HG03460 (cell line): ENCODE data around the gene FHAD1.

ENCODE experiments used
- ATAC-seq: cut with Tn5 transposase; IDR thresholded peaks from one replicate; pipeline ENCODE4 v1.9.1; 2021; ENCODE audit not compliant: unreplicated experiment

FHAD1 gene

GRCh38 chr1:15393475-15394257, 146.6 kb downstream of the FHAD1 start:
- ATAC-seq = no peak

- no peak for ATAC-seq
Observed at GRCh38 chr1:15394258-15394690, 147.3 kb downstream of the FHAD1 start.

- ATAC-seq = no peak
Observed at GRCh38 chr1:15397236-15397635, 150.2 kb downstream of the FHAD1 start.

- ATAC-seq = no peak
Observed at GRCh38 chr1:15399710-15400109, 152.7 kb downstream of the FHAD1 start.

- ATAC-seq = no peak
Observed at GRCh38 chr1:15400627-15401026, 153.6 kb downstream of the FHAD1 start.

GRCh38 chr1:15401391-15402055, 154.5 kb downstream of the FHAD1 start:
- ATAC-seq = no peak

- no peak for ATAC-seq
Observed at GRCh38 chr1:15402809-15403450, 155.9 kb downstream of the FHAD1 start.

- ATAC-seq = no peak
Observed at GRCh38 chr1:15403962-15404580, 157.0 kb downstream of the FHAD1 start.

- ATAC-seq = no peak
Observed at GRCh38 chr1:15405106-15405850, 158.3 kb downstream of the FHAD1 start.

- ATAC-seq = no peak
Observed at GRCh38 chr1:15406614-15407559, 159.9 kb downstream of the FHAD1 start.

GRCh38 chr1:15407580-15407979, 160.6 kb downstream of the FHAD1 start:
- ATAC-seq = no peak

GRCh38 chr1:15408890-15409387, 161.9 kb downstream of the FHAD1 start:
- no peak for ATAC-seq

GRCh38 chr1:15409388-15410222, 162.6 kb downstream of the FHAD1 start, which contains the start of gene EFHD2:
TSS of gene EFHD2 (plus strand) at chr1:15409888. CDS start at chr1:15409972, 84 bp downstream.
- ATAC-seq = peak; percentile 75

- no peak for ATAC-seq
Observed at GRCh38 chr1:15410223-15410883, 163.3 kb downstream of the FHAD1 start.

GRCh38 chr1:15410884-15411245, 163.8 kb downstream of the FHAD1 start:
- ATAC-seq = no peak

GRCh38 chr1:15411593-15412137, 164.6 kb downstream of the FHAD1 start:
- peak; percentile 49 for ATAC-seq

- ATAC-seq = no peak
Observed at GRCh38 chr1:15412175-15412800, 165.3 kb downstream of the FHAD1 start.
